BJ (cell line): Measurements from ENCODE around the gene SPINT1. TPM values are rescaled to one million over a fixed set of nuclear protein-coding genes. Genes with fewer than 3 reads are reported as not detected.

Experiments used
- CTCF ChIA-PET: fragments of 350-600 bp; formaldehyde crosslinking; extraction: SDS; loops from one replicate; lab custom pipeline; 2021; ENCODE audit warnings: antibody characterized with exemption, inconsistent platforms; lab: Yijun Ruan, JAX
- POLR2A ChIA-PET: fragments of 300-600 bp; sonication (Branson Sonifier 250); formaldehyde crosslinking; extraction: SDS; loops from one replicate; lab custom pipeline; 2021; ENCODE audit warnings: antibody characterized with exemption; lab: Charles Lee
- DNase-seq: peaks from one replicate; pipeline ENCODE4 v3.0.0-alpha.2; 2011; ENCODE audit warnings: low read depth
- H3K27me3 ChIP-seq: 2 replicates; pipeline ENCODE4 v1.6.0; 2011; ENCODE audit warnings: low read length; ENCODE audit not compliant: control insufficient read depth, insufficient read depth
- H3K36me3 ChIP-seq: 2 replicates; pipeline ENCODE4 v1.5.1; 2011; ENCODE audit warnings: low read length; ENCODE audit not compliant: control insufficient read depth, insufficient read depth
- H3K4me3 ChIP-seq: 2 replicates; pipeline ENCODE4 v1.5.1; 2011; ENCODE audit warnings: low read depth, mild to moderate bottlenecking, control low read depth, low read length
- CTCF ChIP-seq: IDR thresholded peaks from 2 replicates; pipeline ENCODE4 v1.5.1; 2011; ENCODE audit warnings: low read depth, mild to moderate bottlenecking, control low read depth, inconsistent platforms, low read length, moderate library complexity; ENCODE audit not compliant: insufficient read depth
- polyA plus RNA-seq: library from polyadenylated mRNA; depleted of rRNA; stranded (reverse); fragments of >200 nt; gene quantifications from 2 replicates; pipeline ENCODE4 v1.2.3, GENCODE V29; 2011

SPINT1 gene
- polyA plus RNA-seq, 1 experiment: 1.1 TPM

- CTCF ChIA-PET: interaction anchor here (1.2 to 7.3 kb wide), 3 partner anchors 40 to 44 kb away, joined by 4 to 83 read pairs (median 7); no protein-coding TSS in a partner anchor
- POLR2A ChIA-PET: interaction anchor here (0.6 kb wide), 1 partner anchor 91 kb away, joined by 3 read pairs; no protein-coding TSS in a partner anchor
These were observed 57.2 kb downstream of the SPINT1 start for GRCh38 chr15:40901053-40901443.

GRCh38 chr15:40902605-40903561 is 59.0 kb downstream of the SPINT1 start:
- Histone ChIP-seq H3K36me3 (peaks cover 36% of the 10 kb centered on the region), H3K4me3 (no peak overlapping the region), H3K27me3 (no peaks in the 10 kb centered on the region)
- no peak for DNase-seq
- TF ChIP-seq CTCF: no peak
- CTCF ChIA-PET: interaction anchor here (0.5 to 10.1 kb wide), 26 partner anchors 7 to 430 kb away, joined by 3 to 309 read pairs (median 4); partner anchors contain the start of genes DLL4, NUSAP1, OIP5 and RHOV
- POLR2A ChIA-PET: no interaction called here

More at GRCh38 chr15:40901053-40901443, 57.2 kb downstream of the SPINT1 start:
- Histone ChIP-seq H3K27me3 (no peaks in the 10 kb centered on the region), H3K36me3 (peaks cover 37% of the 10 kb centered on the region), H3K4me3 (no peak overlapping the region)
- TF ChIP-seq CTCF: no peak
- DNase-seq: no peak

- ChIA-PET CTCF (interaction anchor here (0.6 to 10.1 kb wide), 43 partner anchors 9 to 1595 kb away, joined by 3 to 309 read pairs (median 4); partner anchors contain the start of genes CHAC1, DLL4, NUSAP1 and OIP5), POLR2A (interaction anchor here (0.6 kb wide), 1 partner anchor 37 kb away, joined by 3 read pairs; no protein-coding TSS in a partner anchor)
- Histone ChIP-seq H3K27me3 (no peaks in the 10 kb centered on the region), H3K4me3 (no peak overlapping the region), H3K36me3 (peaks cover 29% of the 10 kb centered on the region)
- TF ChIP-seq CTCF: no peak
- no peak for DNase-seq
These were observed 60.8 kb downstream of the SPINT1 start for GRCh38 chr15:40904552-40905201.

GRCh38 chr15:40906091-40906990 is 62.5 kb downstream of the SPINT1 start:
- POLR2A ChIA-PET: interaction anchor here (0.5 to 0.8 kb wide), 3 partner anchors 9 to 155 kb away, joined by 3 to 11 read pairs (median 3); no protein-coding TSS in a partner anchor
- Histone ChIP-seq H3K36me3 (peaks cover 16% of the 10 kb centered on the region), H3K4me3 (peak overlapping the region; percentile 25), H3K27me3 (no peaks in the 10 kb centered on the region)
- TF ChIP-seq CTCF: peak; percentile 86
- peak; percentile 92 for DNase-seq
- CTCF ChIA-PET: interaction anchor here (0.5 to 10.1 kb wide), 26 partner anchors 8 to 296 kb away, joined by 3 to 309 read pairs (median 6); partner anchors contain the start of genes CHAC1, DLL4 and VPS18
